Esophagus muscularis mucosa (tissue), 4 donors: ENCODE results near the gene P2RY6.

Experiments used
- CTCF ChIP-seq, 3 experiments: fragments of 200-600 bp in 2 of 3; fragments of 450-650 bp in 1 of 3; sonication (generic) in 2 of 3; IDR thresholded peaks; one replicate each; pipeline ENCODE4 v1.5.1; 2017 to 2019; ENCODE audit warnings: antibody characterized with exemption in 3 of 3, mild to moderate bottlenecking in 2 of 3, moderate library complexity in 1 of 3
- EP300 ChIP-seq: sonication (generic); formaldehyde crosslinking; IDR thresholded peaks from one replicate; pipeline ENCODE4 v1.6.1; 2017; ENCODE audit warnings: antibody characterized with exemption
- POLR2A ChIP-seq: fragments of 450-650 bp; IDR thresholded peaks from one replicate; pipeline ENCODE4 v1.6.1; 2017; ENCODE audit warnings: antibody characterized with exemption, moderate library complexity, mild to moderate bottlenecking, low read depth

DNA sequence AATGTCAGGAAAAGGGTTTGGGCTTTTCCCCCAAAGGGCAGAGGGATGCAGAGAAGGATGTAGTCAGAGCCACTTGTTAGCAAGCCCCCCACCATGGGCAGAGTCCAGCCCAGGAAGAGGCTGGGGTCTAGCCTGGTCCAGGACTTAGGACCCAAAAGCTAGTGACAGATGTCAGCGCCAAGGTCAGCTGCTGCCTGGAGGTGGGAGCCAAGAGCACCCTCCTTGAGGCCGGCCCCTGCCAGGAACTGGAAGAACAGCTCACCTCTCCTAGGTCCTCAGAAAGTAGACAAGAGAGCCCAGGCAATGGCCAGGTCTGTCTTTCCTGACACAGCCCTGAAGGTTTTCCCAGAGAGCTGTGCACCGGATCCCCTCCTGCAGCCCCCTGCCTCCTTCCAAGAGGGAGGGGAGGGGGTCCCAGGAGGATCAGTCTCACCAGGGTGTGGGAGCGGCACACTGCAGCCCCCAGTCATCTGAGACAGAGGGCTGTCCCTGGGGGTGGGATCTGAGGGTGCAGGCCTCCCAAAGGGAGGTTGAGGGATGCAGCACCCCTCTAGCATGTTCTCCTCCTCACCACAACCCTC is 21.3 kb downstream of the P2RY6 start:
- TF ChIP-seq POLR2A (no peak), CTCF (IDR thresholded peaks at IDR 0.05) (no peak), EP300 (no peak)
